Loucy (cell line): ENCODE results near the gene ACAP1.

Source experiments
- H2AFZ ChIP-seq: fragments of 200-600 bp; sonication (generic); 2 replicates; pipeline ENCODE4 v1.6.0; 2016; ENCODE audit warnings: antibody characterized with exemption, mild to moderate bottlenecking, low read length, moderate library complexity
- H3F3A ChIP-seq: fragments of 200-600 bp; 2 replicates; pipeline ENCODE4 v1.6.0; 2016; ENCODE audit warnings: antibody characterized with exemption, low read depth, mild to moderate bottlenecking
- H3K27me3 ChIP-seq: fragments of 200-600 bp; sonication (generic); 2 replicates; pipeline ENCODE4 v1.6.1; 2014; ENCODE audit warnings: low read length, mild to moderate bottlenecking; ENCODE audit not compliant: insufficient read depth, poor library complexity, severe bottlenecking
- H3K36me3 ChIP-seq: fragments of 200-600 bp; sonication (generic); 2 replicates; pipeline ENCODE4 v1.6.1; 2016; ENCODE audit warnings: low read length; ENCODE audit not compliant: insufficient read depth
- H3K4me1 ChIP-seq: fragments of 200-600 bp; sonication (generic); 2 replicates; pipeline ENCODE4 v1.5.1; 2014; ENCODE audit warnings: low read length, mild to moderate bottlenecking; ENCODE audit not compliant: insufficient read depth, poor library complexity, severe bottlenecking
- H3K4me2 ChIP-seq: fragments of 200-600 bp; sonication (generic); 2 replicates; pipeline ENCODE4 v1.6.0; 2014; ENCODE audit warnings: antibody characterized with exemption, low read length, low read depth, mild to moderate bottlenecking; ENCODE audit not compliant: poor library complexity, severe bottlenecking
- H3K4me3 ChIP-seq: fragments of 200-600 bp; sonication (generic); 2 replicates; pipeline ENCODE4 v1.5.1; 2014; ENCODE audit warnings: low read length, mild to moderate bottlenecking, mixed read lengths; ENCODE audit not compliant: poor library complexity, severe bottlenecking
- H3K79me2 ChIP-seq: fragments of 200-600 bp; sonication (generic); 2 replicates; pipeline ENCODE4 v1.6.1; 2014; ENCODE audit warnings: low read length; ENCODE audit not compliant: insufficient read depth
- H3K9ac ChIP-seq: fragments of 200-600 bp; sonication (generic); 2 replicates; pipeline ENCODE4 v1.6.0; 2014; ENCODE audit warnings: mild to moderate bottlenecking, low read depth, low read length, moderate library complexity; ENCODE audit not compliant: poor library complexity, severe bottlenecking
- H3K9me2 ChIP-seq: fragments of 200-600 bp; sonication (generic); replicated peaks from 2 replicates; pipeline ENCODE4 v1.6.1; 2016; ENCODE audit warnings: low read depth, low read length, mixed read lengths
- H3K9me3 ChIP-seq: fragments of 200-600 bp; sonication (generic); 2 replicates; pipeline ENCODE4 v1.6.1; 2014; ENCODE audit warnings: mild to moderate bottlenecking, antibody characterized with exemption, low read length, low read depth; ENCODE audit not compliant: insufficient read depth
- H4K20me1 ChIP-seq: fragments of 200-600 bp; sonication (generic); 2 replicates; pipeline ENCODE4 v1.6.0; 2014; ENCODE audit warnings: antibody characterized with exemption, low read length, mild to moderate bottlenecking; ENCODE audit not compliant: insufficient read depth, poor library complexity, severe bottlenecking
- EZH2phosphoT487 ChIP-seq: fragments of 200-600 bp; IDR thresholded peaks from 2 replicates; pipeline ENCODE4 v1.6.1; 2018; ENCODE audit warnings: antibody characterized with exemption, mild to moderate bottlenecking, moderate library complexity, borderline replicate concordance
- TF ChIP-seq, protein P1 (sequence below): fragments of 200-600 bp; sonication (generic); conservative IDR thresholded peaks from 2 replicates; pipeline ENCODE4 v1.5.1; 2014; ENCODE audit warnings: mild to moderate bottlenecking, antibody characterized with exemption, low read length

Gene ACAP1

DNA sequence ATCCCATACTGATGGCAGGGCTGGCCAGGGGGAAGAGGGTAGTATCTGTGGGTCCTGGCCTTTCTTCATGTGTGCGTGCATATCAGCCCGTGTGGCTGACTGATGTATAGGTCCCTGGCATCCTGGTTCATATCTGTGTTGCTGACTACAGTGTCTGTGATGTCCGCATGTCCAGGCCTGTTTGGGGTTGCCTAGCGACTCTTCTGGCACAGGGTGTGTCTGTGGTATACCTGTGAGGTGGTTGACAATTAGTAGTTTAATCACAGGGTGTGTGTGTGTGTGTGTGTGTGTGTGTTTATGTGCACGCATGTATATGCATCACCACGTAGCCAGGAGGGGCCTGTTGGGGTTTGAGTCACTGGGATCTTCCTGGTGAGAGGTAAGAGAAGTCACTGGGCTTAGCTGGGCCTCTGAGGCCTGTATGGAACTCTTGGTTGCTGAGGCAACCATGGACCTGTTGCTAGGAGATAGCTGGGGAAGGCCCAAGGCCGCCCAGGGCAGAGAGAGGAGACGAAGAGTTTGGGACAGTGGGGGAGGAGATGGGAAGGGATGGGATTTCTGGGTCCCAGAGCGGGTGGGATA, 18.0 kb downstream of the ACAP1 start:
- H4K20me1 ChIP-seq: no peaks in the 10 kb centered on the region
- peaks cover 3% of the 10 kb centered on the region; the same call in 1 of the 2 replicates for H3K36me3 ChIP-seq
- H3K9me2 ChIP-seq: no peaks in the 10 kb centered on the region
- no peaks in the 10 kb centered on the region for H3K79me2 ChIP-seq
- no peak overlapping the region for H2AFZ ChIP-seq
- no peak overlapping the region for H3K4me2 ChIP-seq
- no peaks in the 10 kb centered on the region for H3K27me3 ChIP-seq
- no peak overlapping the region for H3K9ac ChIP-seq
- no peak overlapping the region for H3K4me3 ChIP-seq
- H3F3A ChIP-seq: no peaks in the 10 kb centered on the region
- TF ChIP-seq, protein P1, sequence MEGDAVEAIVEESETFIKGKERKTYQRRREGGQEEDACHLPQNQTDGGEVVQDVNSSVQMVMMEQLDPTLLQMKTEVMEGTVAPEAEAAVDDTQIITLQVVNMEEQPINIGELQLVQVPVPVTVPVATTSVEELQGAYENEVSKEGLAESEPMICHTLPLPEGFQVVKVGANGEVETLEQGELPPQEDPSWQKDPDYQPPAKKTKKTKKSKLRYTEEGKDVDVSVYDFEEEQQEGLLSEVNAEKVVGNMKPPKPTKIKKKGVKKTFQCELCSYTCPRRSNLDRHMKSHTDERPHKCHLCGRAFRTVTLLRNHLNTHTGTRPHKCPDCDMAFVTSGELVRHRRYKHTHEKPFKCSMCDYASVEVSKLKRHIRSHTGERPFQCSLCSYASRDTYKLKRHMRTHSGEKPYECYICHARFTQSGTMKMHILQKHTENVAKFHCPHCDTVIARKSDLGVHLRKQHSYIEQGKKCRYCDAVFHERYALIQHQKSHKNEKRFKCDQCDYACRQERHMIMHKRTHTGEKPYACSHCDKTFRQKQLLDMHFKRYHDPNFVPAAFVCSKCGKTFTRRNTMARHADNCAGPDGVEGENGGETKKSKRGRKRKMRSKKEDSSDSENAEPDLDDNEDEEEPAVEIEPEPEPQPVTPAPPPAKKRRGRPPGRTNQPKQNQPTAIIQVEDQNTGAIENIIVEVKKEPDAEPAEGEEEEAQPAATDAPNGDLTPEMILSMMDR: no peak
- no peak for TF ChIP-seq EZH2phosphoT487
- H3K4me1 ChIP-seq: no peaks in the 10 kb centered on the region
- no peaks in the 10 kb centered on the region for H3K9me3 ChIP-seq

DNA sequence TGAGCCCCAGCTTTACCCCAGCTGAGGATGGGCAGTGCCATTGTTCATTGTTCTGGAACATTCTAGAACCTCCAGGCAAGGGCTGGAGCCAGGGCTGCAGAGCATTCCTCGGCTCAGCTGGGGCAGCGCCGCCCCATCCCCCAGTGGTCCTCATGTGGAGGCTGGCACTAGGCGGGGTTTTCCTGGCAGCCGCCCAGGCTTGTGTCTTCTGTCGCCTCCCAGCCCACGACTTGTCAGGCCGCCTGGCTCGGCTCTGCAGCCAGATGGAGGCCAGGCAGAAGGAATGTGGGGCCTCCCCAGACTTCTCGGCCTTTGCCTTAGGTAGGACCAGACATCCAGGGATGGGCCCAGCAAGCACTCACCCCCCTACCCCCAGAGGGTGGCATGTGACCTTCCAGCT, 18.7 kb downstream of the ACAP1 start, which contains the start of gene TMEM95:
Gene TMEM95, plus strand, starts transcription at position 104 of the 400 bp plus-strand sequence. Its CDS starts 49 bp downstream, at position 153.
- no peaks in the 10 kb centered on the region for H3K27me3 ChIP-seq
- H3K9me3 ChIP-seq: no peaks in the 10 kb centered on the region
- TF ChIP-seq EZH2phosphoT487: no peak
- TF ChIP-seq, protein P1: no peak
- no peaks in the 10 kb centered on the region for H3K9me2 ChIP-seq
- no peak within 1 kb of the TSS for H3K9ac ChIP-seq
- no peaks in the 10 kb centered on the region for H3F3A ChIP-seq
- no peak within 1 kb of the TSS for H3K4me2 ChIP-seq
- no peaks in the 10 kb centered on the region for H4K20me1 ChIP-seq
- H3K4me1 ChIP-seq: no peaks in the 10 kb centered on the region
- peaks cover 3% of the 10 kb centered on the region; the same call in 1 of the 2 replicates for H3K36me3 ChIP-seq
- no peak within 1 kb of the TSS for H3K4me3 ChIP-seq
- no peak within 1 kb of the TSS for H2AFZ ChIP-seq
- no peaks in the 10 kb centered on the region for H3K79me2 ChIP-seq

- H3K9me3 ChIP-seq: no peaks in the 10 kb centered on the region
- no peak overlapping the region for H3K9ac ChIP-seq
- H3K79me2 ChIP-seq: no peaks in the 10 kb centered on the region
- no peaks in the 10 kb centered on the region for H3F3A ChIP-seq
- no peak overlapping the region for H3K4me2 ChIP-seq
- H3K4me3 ChIP-seq: no peak overlapping the region
- H3K27me3 ChIP-seq: no peaks in the 10 kb centered on the region
- H4K20me1 ChIP-seq: no peaks in the 10 kb centered on the region
- H2AFZ ChIP-seq: no peak overlapping the region
- H3K4me1 ChIP-seq: no peaks in the 10 kb centered on the region
- TF ChIP-seq EZH2phosphoT487: no peak
- TF ChIP-seq, protein P1: no peak
- H3K9me2 ChIP-seq: no peaks in the 10 kb centered on the region
- H3K36me3 ChIP-seq: peaks cover 3% of the 10 kb centered on the region; the same call in 1 of the 2 replicates
These were observed 19.2 kb downstream of the ACAP1 start for GRCh38 chr17:7355573-7355972.
